Measurements from ENCODE around the gene ZNF583. TPM values are rescaled to one million over a fixed set of nuclear protein-coding genes. Genes with fewer than 3 reads are reported as not detected.

Gene ZNF583
- total and polyA plus RNA-seq, 2 experiments from 2014 or later: 6.1 to 8.0 TPM

- in situ Hi-C loops (cut with MboI): no loop called here
These were observed 36.1 kb upstream of the ZNF583 start for GRCh38 chr19:56367829-56368711.

GRCh38 chr19:56369886-56370676 is 34.1 kb upstream of the ZNF583 start:
- Histone ChIP-seq H3F3A (ENCODE audit: insufficient read depth) (peaks cover 45% of the 10 kb centered on the region), H3K9me3 (ENCODE audit: low read depth) (no peaks in the 10 kb centered on the region), H3K9me2 (ENCODE audit: insufficient read depth) (no peaks in the 10 kb centered on the region), H2AFZ (no peak overlapping the region), H3K4me3 (peak overlapping the region; percentile 75; the same call in 1 of the 2 replicates), H3K79me2 (ENCODE audit: insufficient read depth) (peaks cover 49% of the 10 kb centered on the region), H3K36me3 (ENCODE audit: low read depth) (peaks cover 39% of the 10 kb centered on the region), H3K9ac (no peak overlapping the region), H3K4me1 (ENCODE audit: insufficient read depth) (peaks cover 33% of the 10 kb centered on the region), H3K27ac (no peak overlapping the region), H3K4me2 (ENCODE audit: unreplicated experiment) (no peak overlapping the region), H4K20me1 (ENCODE audit: insufficient read depth) (no peaks in the 10 kb centered on the region), H3K27me3 (replicated peaks; ENCODE audit: insufficient read depth) (no peaks in the 10 kb centered on the region)
- no peak for DNase-seq
- 98% methylated on average over 3 of the region's 3 CpGs for WGBS, 2 experiments (ENCODE audit: low coverage in 1 of 2, low lambda C conversion rate in 2 of 2, missing lambda C conversion rate in 2 of 2)
- in situ Hi-C loops (cut with MboI): no loop called here
- TF ChIP-seq EZH2phosphoT487 (IDR thresholded peaks at IDR 0.05; ENCODE audit: insufficient read depth, low read depth): no peak
- no peak for TF ChIP-seq EZH2 (IDR thresholded peaks at IDR 0.05; ENCODE audit: insufficient read depth, poor library complexity, severe bottlenecking)

More at GRCh38 chr19:56367829-56368711, 36.1 kb upstream of the ZNF583 start:
- Histone ChIP-seq H3K9ac (peak overlapping the region; percentile 85), H2AFZ (peak overlapping the region; percentile 83), H3K4me1 (ENCODE audit: insufficient read depth) (peaks cover 32% of the 10 kb centered on the region), H3K79me2 (ENCODE audit: insufficient read depth) (peaks cover 31% of the 10 kb centered on the region), H3K4me2 (ENCODE audit: unreplicated experiment) (peak overlapping the region; percentile 88), H3F3A (ENCODE audit: insufficient read depth) (peaks cover 40% of the 10 kb centered on the region), H3K36me3 (ENCODE audit: low read depth) (peaks cover 19% of the 10 kb centered on the region), H3K9me3 (ENCODE audit: low read depth) (no peaks in the 10 kb centered on the region), H3K4me3 (peak overlapping the region; percentile 75), H3K27me3 (replicated peaks; ENCODE audit: insufficient read depth) (no peaks in the 10 kb centered on the region), H3K27ac (peak overlapping the region; percentile 87), H3K9me2 (ENCODE audit: insufficient read depth) (no peaks in the 10 kb centered on the region), H4K20me1 (ENCODE audit: insufficient read depth) (no peaks in the 10 kb centered on the region)
- TF ChIP-seq EZH2 (IDR thresholded peaks at IDR 0.05; ENCODE audit: insufficient read depth, poor library complexity, severe bottlenecking) (no peak), EZH2phosphoT487 (IDR thresholded peaks at IDR 0.05; ENCODE audit: insufficient read depth, low read depth) (no peak)
- DNase-seq: peak; percentile 98
- WGBS, 2 experiments (ENCODE audit: low coverage in 1 of 2, low lambda C conversion rate in 2 of 2, missing lambda C conversion rate in 2 of 2): 3% methylated on average over 56 to 64 of the region's 65 CpGs

DNA sequence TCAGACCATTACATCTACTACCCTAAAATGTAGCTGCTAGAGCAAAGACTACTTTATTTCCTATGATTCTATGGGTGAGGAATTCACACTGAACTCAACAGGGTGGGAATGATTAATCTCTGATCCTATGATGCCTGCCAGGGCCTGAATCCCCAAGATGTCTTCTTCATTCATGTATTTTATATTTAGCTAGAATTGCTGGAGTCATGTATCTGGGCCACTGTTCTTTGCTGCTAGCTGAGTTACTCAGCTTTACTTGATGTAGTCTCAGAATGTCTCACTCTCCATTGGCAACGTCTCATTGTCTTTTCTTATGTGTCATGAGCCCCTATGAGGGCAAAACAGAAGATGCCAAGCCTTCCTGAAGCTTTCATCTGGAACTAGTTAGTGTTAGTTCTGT is 31.9 kb upstream of the ZNF583 start:
- peaks cover 61% of the 10 kb centered on the region for H3K36me3 ChIP-seq (ENCODE audit: low read depth)
- H3K4me1 ChIP-seq (ENCODE audit: insufficient read depth): peaks cover 33% of the 10 kb centered on the region
- H3K27ac ChIP-seq: peak overlapping the region; percentile 61
- WGBS, 2 experiments (ENCODE audit: low coverage in 1 of 2, low lambda C conversion rate in 2 of 2, missing lambda C conversion rate in 2 of 2): 0 to 5% methylated on average over 1 of the region's 1 CpG
- H3K27me3 ChIP-seq (replicated peaks; ENCODE audit: insufficient read depth): no peaks in the 10 kb centered on the region
- no peak overlapping the region for H3K9ac ChIP-seq
- H3K4me2 ChIP-seq (ENCODE audit: unreplicated experiment): peak overlapping the region; percentile 37
- peak; percentile 85 for DNase-seq
- H3K9me3 ChIP-seq (ENCODE audit: low read depth): no peaks in the 10 kb centered on the region
- H3F3A ChIP-seq (ENCODE audit: insufficient read depth): peaks cover 64% of the 10 kb centered on the region
- in situ Hi-C loops (cut with MboI): no loop called here
- no peaks in the 10 kb centered on the region for H3K9me2 ChIP-seq (ENCODE audit: insufficient read depth)
- peaks cover 57% of the 10 kb centered on the region for H3K79me2 ChIP-seq (ENCODE audit: insufficient read depth)
- TF ChIP-seq EZH2 (IDR thresholded peaks at IDR 0.05; ENCODE audit: insufficient read depth, poor library complexity, severe bottlenecking) (no peak), EZH2phosphoT487 (IDR thresholded peaks at IDR 0.05; ENCODE audit: insufficient read depth, low read depth) (no peak)
- no peaks in the 10 kb centered on the region for H4K20me1 ChIP-seq (ENCODE audit: insufficient read depth)
- H3K4me3 ChIP-seq: no peak overlapping the region
- H2AFZ ChIP-seq: no peak overlapping the region

DNA sequence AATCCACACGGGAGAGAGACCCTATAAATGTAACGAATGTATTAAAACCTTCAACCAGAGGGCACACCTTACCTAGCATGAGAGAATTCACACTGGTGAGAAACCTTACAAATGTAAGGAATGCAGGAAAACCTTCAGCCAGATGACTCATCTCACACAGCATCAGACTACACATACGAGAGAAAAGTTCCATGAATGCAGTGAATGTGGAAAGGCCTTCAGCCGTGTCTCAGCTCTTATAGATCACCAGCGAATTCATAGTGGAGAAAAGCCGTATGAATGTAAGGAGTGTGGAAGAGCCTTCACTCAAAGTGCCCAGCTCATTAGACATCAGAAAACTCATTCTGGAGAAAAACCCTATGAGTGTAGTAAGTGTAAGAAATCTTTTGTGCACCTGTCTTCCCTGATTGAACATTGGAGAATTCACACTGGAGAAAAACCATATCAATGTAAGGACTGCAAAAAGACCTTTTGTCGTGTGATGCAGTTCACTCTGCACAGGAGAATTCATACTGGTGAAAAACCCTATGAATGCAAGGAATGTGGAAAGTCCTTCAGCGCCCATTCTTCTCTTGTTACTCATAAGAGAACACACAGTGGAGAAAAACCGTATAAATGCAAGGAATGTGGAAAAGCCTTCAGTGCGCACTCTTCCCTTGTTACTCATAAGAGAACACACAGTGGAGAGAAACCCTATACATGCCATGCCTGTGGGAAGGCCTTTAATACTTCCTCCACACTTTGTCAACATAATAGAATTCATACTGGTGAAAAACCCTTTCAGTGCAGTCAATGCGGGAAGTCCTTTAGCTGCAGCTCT is 26.8 kb upstream of the ZNF583 start:
- no peak overlapping the region for H3K9ac ChIP-seq
- H3K4me3 ChIP-seq: no peak overlapping the region
- TF ChIP-seq EZH2phosphoT487 (IDR thresholded peaks at IDR 0.05; ENCODE audit: insufficient read depth, low read depth) (no peak), EZH2 (IDR thresholded peaks at IDR 0.05; ENCODE audit: insufficient read depth, poor library complexity, severe bottlenecking) (no peak)
- no peak for DNase-seq
- no peaks in the 10 kb centered on the region for H3K9me3 ChIP-seq (ENCODE audit: low read depth)
- H3K4me2 ChIP-seq (ENCODE audit: unreplicated experiment): no peak overlapping the region
- H3K27me3 ChIP-seq (replicated peaks; ENCODE audit: insufficient read depth): no peaks in the 10 kb centered on the region
- no peak overlapping the region for H3K27ac ChIP-seq
- H4K20me1 ChIP-seq (ENCODE audit: insufficient read depth): no peaks in the 10 kb centered on the region
- H3F3A ChIP-seq (ENCODE audit: insufficient read depth): peaks cover 45% of the 10 kb centered on the region
- H3K4me1 ChIP-seq (ENCODE audit: insufficient read depth): peaks cover 7% of the 10 kb centered on the region
- WGBS, 2 experiments (ENCODE audit: low coverage in 1 of 2, low lambda C conversion rate in 2 of 2, missing lambda C conversion rate in 2 of 2): 96 to 98% methylated on average over 11 of the region's 11 CpGs
- in situ Hi-C loops (cut with MboI): no loop called here
- H3K9me2 ChIP-seq (ENCODE audit: insufficient read depth): no peaks in the 10 kb centered on the region
- H3K79me2 ChIP-seq (ENCODE audit: insufficient read depth): peaks cover 30% of the 10 kb centered on the region
- H2AFZ ChIP-seq: no peak overlapping the region
- H3K36me3 ChIP-seq (ENCODE audit: low read depth): peaks cover 73% of the 10 kb centered on the region
